Prostate gland (tissue), 2 donors: ENCODE data around the gene KIN. TPM values are rescaled to one million over a fixed set of nuclear protein-coding genes. Genes with fewer than 3 reads are reported as not detected.

Source experiments
- DNase-seq: peaks from one replicate; pipeline ENCODE4 v3.0.0-alpha.2; 2019; ENCODE audit warnings: low spot score
- H3K27ac ChIP-seq, 2 donors: fragments of 200-600 bp; sonication (generic); 2 replicates each; pipeline ENCODE4 v1.5.1; 2017 to 2019
- H3K27me3 ChIP-seq: fragments of 200-600 bp; sonication (generic); replicated peaks from 2 replicates; pipeline ENCODE4 v1.5.1; 2019; ENCODE audit not compliant: insufficient read depth
- H3K36me3 ChIP-seq, 2 donors: fragments of 200-600 bp; sonication (generic); 1 replicate in 1 of 2; 2 replicates in 1 of 2; pipeline versions ENCODE4 v1.5.1 to v1.8.1; 2017 to 2019
- H3K4me1 ChIP-seq: fragments of 200-600 bp; sonication (generic); replicated peaks from 2 replicates; pipeline ENCODE4 v1.5.1; 2019
- H3K4me3 ChIP-seq, 2 donors: fragments of 200-600 bp; sonication (generic); 2 replicates each; pipeline ENCODE4 v1.5.1; 2017 to 2019
- H3K9me3 ChIP-seq: fragments of 200-600 bp; sonication (generic); 2 replicates; pipeline ENCODE4 v1.5.1; 2017
- POLR2A ChIP-seq: fragments of 450-650 bp; IDR thresholded peaks from one replicate; pipeline ENCODE4 v1.6.1; 2016; ENCODE audit warnings: antibody characterized with exemption, mild to moderate bottlenecking
- POLR2AphosphoS5 ChIP-seq: sonication (generic); formaldehyde crosslinking; IDR thresholded peaks from one replicate; pipeline ENCODE4 v1.6.1; 2017; ENCODE audit warnings: antibody characterized with exemption
- WGBS: methylation state at CpG from one replicate; pipeline ENCODE4 v1.1.5; 2018; 5-methylcytosine and 5-hydroxymethylcytosine counted together
- intact Hi-C: fragments of 100-400 bp; cut with DNase I; formaldehyde crosslinking; loops from one replicate; pipeline ENCODE4 v1.14.2; 2022
- total RNA-seq, 2 donors: library from RNA; depleted of rRNA; stranded (reverse); fragments of >200 nt; gene quantifications; one replicate each; pipeline ENCODE4 v1.1.0, GENCODE V29; 2016
- TF ChIP-seq, protein P1 (sequence below), 4 experiments: fragments of 200-600 bp in 2 of 4; fragments of 450-650 bp in 2 of 4; sonication (generic) in 2 of 4; IDR thresholded peaks; 1 replicate in 3 of 4; 2 replicates in 1 of 4; pipeline ENCODE4 v1.5.1; 2016 to 2019; ENCODE audit warnings: antibody characterized with exemption in 4 of 4, mild to moderate bottlenecking in 2 of 4, moderate library complexity in 2 of 4

The KIN gene
- total RNA-seq, 2 donors from 2014 or later, result 7.0 to 11.1 TPM

DNA sequence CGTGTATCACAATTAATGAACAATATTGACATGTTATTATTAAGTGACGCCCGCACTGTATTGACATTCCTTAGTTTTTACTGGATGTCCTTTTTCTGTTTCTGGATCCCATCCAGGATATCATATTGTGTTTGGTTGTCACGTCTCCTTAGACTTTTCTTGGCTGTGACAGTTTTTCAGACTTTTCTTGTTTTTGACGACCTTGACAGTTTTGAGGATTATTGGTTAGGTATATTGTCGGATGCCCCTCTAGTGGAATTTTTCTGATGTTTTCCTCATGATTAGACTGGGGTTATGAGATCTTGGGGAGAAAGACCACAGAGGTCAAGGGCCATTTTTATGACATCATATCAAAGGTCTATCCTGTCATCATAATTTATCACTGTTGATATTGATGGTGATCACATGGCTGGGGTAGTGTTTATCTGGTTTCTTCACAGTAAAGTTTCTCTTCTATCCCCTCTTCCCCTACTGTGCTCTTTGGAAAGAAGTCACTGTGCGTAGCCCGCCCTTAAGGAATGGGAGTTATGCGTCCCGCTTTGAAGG is 41.6 kb upstream of the KIN start:
- intact Hi-C loops, result no loop called here
- H3K27ac ChIP-seq, result no peak overlapping the region
- no peak for DNase-seq
- H3K9me3 ChIP-seq, result no peaks in the 10 kb centered on the region
- H3K36me3 ChIP-seq, result no peaks in the 10 kb centered on the region
- no peaks in the 10 kb centered on the region for H3K27me3 ChIP-seq
- WGBS, result 90% methylated on average over 10 of the region's 10 CpGs
- no peaks in the 10 kb centered on the region for H3K4me1 ChIP-seq
- H3K4me3 ChIP-seq, result no peak overlapping the region
- TF ChIP-seq POLR2AphosphoS5 (no peak), POLR2A (no peak)
- TF ChIP-seq, protein P1, sequence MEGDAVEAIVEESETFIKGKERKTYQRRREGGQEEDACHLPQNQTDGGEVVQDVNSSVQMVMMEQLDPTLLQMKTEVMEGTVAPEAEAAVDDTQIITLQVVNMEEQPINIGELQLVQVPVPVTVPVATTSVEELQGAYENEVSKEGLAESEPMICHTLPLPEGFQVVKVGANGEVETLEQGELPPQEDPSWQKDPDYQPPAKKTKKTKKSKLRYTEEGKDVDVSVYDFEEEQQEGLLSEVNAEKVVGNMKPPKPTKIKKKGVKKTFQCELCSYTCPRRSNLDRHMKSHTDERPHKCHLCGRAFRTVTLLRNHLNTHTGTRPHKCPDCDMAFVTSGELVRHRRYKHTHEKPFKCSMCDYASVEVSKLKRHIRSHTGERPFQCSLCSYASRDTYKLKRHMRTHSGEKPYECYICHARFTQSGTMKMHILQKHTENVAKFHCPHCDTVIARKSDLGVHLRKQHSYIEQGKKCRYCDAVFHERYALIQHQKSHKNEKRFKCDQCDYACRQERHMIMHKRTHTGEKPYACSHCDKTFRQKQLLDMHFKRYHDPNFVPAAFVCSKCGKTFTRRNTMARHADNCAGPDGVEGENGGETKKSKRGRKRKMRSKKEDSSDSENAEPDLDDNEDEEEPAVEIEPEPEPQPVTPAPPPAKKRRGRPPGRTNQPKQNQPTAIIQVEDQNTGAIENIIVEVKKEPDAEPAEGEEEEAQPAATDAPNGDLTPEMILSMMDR (IDR thresholded peaks at IDR 0.05), result no peak

DNA sequence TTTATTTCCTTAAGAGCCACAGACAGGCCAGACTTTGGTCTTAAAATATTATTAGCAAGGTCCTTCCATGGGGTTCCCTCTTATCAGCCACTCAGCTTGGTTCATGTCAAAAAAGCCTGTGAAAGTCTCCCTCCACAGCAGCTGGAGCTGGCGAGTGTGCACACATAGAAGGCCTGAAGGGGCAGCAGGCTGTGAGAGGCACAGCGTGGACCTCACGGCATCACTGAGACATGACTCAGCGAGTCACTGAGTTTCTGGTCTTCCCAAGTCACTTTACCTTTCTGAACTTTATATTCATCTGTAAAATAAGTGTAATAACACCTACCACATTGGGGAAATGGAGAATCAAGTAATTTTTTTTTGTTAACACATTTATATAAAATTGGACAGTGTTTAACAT is 39.2 kb upstream of the KIN start:
- 82% methylated on average over 4 of the region's 4 CpGs for WGBS
- Histone ChIP-seq H3K4me3 (no peak overlapping the region), H3K27ac (no peak overlapping the region), H3K9me3 (no peaks in the 10 kb centered on the region), H3K27me3 (no peaks in the 10 kb centered on the region), H3K4me1 (no peaks in the 10 kb centered on the region), H3K36me3 (no peaks in the 10 kb centered on the region)
- TF ChIP-seq POLR2A (no peak), POLR2AphosphoS5 (no peak)
- TF ChIP-seq, protein P1 (IDR thresholded peaks at IDR 0.05), result no peak
- intact Hi-C loops, result no loop called here
- DNase-seq, result no peak

DNA sequence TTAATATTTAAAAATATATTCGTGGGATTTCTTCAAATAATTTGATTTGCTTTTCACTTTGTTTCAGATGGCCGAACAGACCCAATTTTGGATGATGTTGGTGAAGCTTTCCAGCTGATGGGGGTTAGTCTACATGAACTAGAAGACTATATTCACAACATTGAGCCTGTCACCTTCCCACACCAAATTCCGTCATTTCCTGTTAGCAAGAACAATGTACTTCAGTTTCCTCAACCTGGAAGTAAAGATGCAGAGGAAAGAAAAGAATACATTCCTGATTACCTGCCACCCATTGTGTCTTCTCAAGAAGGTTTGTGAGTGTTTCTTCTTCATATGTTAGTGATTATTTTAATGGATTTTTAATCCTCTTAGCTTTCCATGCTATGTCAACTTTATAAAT is 36.5 kb upstream of the KIN start:
- Histone ChIP-seq H3K4me3 (no peak overlapping the region), H3K27me3 (no peaks in the 10 kb centered on the region), H3K27ac (no peak overlapping the region), H3K36me3 (no peaks in the 10 kb centered on the region), H3K4me1 (no peaks in the 10 kb centered on the region), H3K9me3 (no peaks in the 10 kb centered on the region)
- TF ChIP-seq POLR2AphosphoS5 (no peak), POLR2A (no peak)
- TF ChIP-seq, protein P1 (IDR thresholded peaks at IDR 0.05), result no peak
- DNase-seq, result no peak
- intact Hi-C loops, result no loop called here
- WGBS, result 90% methylated on average over 3 of the region's 3 CpGs

DNA sequence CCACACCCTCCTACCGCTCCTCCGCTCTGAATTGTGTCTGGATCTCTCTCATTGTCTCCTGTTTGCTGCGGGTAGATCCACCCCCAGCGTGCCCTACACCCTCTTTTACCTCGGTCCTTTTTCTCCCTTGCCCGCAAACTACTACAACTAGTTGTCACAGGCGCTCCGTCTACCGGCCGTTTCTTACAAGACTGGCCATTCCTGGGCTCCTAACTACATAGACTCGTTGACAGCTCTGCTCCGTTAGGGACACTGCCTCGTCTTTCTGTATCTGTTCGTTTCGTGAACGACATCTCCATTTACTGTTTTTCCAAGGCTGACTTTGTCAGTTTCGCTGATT is 31.3 kb upstream of the KIN start:
- Histone ChIP-seq H3K27me3 (no peaks in the 10 kb centered on the region), H3K4me3 (peak overlapping the region; percentile 97 to 99), H3K9me3 (no peaks in the 10 kb centered on the region), H3K4me1 (no peaks in the 10 kb centered on the region), H3K27ac (peak overlapping the region; percentile 61 to 73), H3K36me3 (no peaks in the 10 kb centered on the region)
- under 1% methylated on average over 17 of the region's 17 CpGs for WGBS
- intact Hi-C loops, result no loop called here
- TF ChIP-seq, protein P1 (IDR thresholded peaks at IDR 0.05), result no peak
- peak; percentile 39 for DNase-seq

DNA sequence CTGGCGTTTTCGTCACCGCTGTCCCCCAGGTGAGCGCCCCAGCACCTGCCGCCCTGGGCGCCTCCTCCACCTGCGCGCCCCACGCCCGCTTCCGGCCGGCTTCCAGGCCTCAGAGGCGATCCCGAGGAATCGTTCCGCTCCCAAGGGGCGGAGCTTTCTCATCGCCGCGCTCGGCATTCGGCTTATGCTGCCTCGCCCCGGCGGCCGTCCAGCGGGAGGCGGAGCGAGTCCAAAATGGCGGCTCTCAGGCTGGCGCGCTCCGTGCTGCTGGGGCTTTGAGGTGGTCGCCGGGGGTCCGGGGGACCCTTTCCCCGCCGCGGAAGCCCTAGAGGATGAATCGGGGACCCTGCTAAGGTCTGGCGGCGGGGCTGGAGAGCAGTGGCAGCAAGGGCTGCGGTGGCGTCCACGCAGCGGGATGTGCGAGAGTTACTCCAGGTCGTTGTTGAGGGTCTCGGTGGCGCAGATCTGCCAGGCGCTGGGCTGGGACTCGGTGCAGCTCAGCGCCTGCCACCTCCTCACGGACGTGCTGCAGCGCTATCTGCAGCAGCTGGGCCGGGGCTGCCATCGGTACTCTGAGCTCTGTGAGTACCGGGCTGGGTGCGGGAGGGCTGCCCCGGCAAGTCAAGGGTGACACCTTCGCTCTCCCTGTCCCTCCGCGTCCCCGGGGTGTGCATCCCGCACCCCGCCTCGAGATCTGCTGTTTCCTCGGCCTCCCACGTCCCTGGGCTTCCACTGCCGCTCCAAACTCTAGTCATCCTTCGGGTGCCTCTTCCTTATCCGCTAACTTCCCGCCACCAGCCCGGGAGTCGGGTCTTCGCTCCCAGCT is 30.7 kb upstream of the KIN start, which contains the start of gene TAF3:
Gene TAF3 (plus strand): TSS at position 211 of the 826 bp plus-strand sequence. CDS start 205 bp downstream, at position 416.
- TF ChIP-seq POLR2AphosphoS5 (peak; percentile 97), POLR2A (peak; percentile 33)
- TF ChIP-seq, protein P1 (IDR thresholded peaks at IDR 0.05), result peak in 1 of 4 experiments; percentile 27
- under 1% methylated on average over 77 of the region's 77 CpGs for WGBS
- intact Hi-C loops, result no loop called here

More for the DNA sequence above, 30.7 kb upstream of the KIN start, which contains the start of gene TAF3:
- Histone ChIP-seq H3K36me3 (no peaks in the 10 kb centered on the region), H3K27ac (peak within 1 kb of the TSS; percentile 61 to 73), H3K4me1 (no peaks in the 10 kb centered on the region), H3K4me3 (peak within 1 kb of the TSS; percentile 97 to 99), H3K27me3 (no peaks in the 10 kb centered on the region), H3K9me3 (no peaks in the 10 kb centered on the region)
- DNase-seq, result peak; percentile 86
